GM12872 (cell line): ENCODE data around the gene HCFC1.

Source experiments
- TF ChIP-seq, protein P1 (sequence below): IDR thresholded peaks from 3 replicates; pipeline ENCODE4 v1.5.1; 2011; ENCODE audit warnings: low read depth, mild to moderate bottlenecking, low read length, moderate library complexity; ENCODE audit not compliant: insufficient read depth

HCFC1 gene

DNA sequence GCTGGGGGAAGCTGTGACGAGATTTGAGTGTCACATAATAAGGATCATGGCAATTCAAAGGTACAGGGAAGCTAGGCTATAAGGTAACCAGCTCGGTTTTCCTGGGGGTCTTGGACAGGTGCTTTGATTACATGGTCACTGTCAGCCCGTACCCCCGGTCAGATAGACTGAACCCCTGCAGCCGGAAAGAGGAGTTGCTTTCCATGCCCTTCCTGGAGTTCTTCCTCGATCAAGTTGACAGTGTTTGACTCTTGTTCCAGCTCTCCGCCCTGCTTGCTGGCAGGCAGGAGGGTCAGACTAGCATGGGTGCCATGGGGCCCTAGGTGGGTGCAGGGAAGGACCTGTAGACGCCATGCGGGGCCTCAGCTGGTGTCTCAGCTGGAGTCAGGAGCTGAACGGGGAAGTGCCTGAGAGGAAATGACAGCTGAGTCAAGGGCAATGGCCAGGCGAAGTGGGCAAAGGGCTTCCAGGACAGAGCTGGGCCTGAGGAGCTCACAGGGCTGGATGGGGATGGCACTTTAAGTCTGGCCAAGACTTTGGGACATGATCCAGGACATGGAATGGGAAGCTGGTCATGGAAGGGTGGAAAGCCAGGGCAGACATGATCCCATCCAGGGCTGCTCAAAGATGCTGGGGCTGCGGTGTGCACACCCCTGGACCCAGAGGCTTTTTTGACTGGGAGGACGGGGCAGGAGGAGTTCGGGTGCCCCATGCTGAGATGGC lies 2.5 kb upstream of the HCFC1 start:
- TF ChIP-seq, protein P1, sequence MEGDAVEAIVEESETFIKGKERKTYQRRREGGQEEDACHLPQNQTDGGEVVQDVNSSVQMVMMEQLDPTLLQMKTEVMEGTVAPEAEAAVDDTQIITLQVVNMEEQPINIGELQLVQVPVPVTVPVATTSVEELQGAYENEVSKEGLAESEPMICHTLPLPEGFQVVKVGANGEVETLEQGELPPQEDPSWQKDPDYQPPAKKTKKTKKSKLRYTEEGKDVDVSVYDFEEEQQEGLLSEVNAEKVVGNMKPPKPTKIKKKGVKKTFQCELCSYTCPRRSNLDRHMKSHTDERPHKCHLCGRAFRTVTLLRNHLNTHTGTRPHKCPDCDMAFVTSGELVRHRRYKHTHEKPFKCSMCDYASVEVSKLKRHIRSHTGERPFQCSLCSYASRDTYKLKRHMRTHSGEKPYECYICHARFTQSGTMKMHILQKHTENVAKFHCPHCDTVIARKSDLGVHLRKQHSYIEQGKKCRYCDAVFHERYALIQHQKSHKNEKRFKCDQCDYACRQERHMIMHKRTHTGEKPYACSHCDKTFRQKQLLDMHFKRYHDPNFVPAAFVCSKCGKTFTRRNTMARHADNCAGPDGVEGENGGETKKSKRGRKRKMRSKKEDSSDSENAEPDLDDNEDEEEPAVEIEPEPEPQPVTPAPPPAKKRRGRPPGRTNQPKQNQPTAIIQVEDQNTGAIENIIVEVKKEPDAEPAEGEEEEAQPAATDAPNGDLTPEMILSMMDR = no peak

DNA sequence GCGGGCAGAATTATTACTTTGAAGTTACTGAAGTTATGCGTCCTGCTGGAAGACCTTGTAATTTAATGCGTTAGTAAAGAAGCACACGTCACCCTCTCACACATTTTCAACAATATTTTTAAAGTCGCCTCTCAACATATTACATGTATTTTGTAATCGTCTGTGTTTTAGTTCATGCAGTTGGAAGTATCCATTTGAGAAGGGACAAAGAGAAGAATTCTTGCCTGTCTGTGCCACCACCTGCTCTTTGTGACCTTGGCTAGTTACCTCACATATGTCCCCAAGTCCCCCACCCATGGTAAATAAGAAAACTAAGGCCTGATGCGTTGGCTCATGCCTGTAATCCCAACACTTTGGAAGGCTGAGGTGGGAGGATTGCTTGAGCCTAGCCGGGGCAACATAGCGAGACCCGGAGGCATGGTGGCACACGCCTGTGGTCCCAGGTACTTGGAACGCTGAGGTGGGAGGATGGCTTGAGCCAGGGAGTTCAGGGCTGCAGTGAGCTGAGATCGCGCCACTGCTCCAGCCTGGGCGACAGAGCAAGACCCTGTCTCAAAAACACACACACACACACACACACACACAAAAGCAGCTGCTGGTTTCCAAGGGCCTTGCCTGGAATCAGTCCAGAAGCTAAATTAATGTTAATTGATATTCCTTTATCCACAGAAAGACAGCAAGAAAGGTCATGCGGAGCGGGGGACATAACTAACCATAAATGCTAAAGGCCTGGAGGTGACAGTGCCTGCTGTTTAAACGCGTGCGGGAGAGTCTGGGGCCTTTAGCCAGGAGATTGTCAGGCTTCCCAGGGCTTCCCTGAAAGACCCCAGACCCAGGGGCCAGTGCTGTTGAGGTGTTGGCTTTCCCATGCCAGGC lies 1.7 kb upstream of the HCFC1 start:
- TF ChIP-seq, protein P1 = no peak

GRCh38 chrX:153972368-153973126 lies 929 bp upstream of the HCFC1 start, which contains the start of gene TMEM187:
TMEM187 (plus strand) TSS chrX:153972754; CDS start chrX:153982063, 9,309 bp downstream.
- TF ChIP-seq, protein P1 = no peak

DNA sequence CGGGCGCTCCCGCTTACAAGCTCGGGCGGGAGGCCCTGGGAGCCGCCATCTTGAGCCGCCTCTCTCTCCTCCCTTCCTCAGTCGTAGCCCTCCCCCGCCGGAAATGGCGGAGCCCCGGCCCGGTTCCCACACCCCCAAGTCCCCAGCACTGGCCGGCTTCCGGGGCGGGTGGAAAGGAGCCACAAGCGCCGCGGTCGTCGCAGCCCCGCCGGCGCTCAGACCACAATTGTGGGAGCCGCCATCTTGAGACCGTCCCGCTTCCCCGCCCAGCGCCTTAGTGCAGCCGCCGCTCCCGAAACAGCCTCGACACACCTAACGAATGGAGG lies 531 bp downstream of the HCFC1 start:
- TF ChIP-seq, protein P1 = no peak

DNA sequence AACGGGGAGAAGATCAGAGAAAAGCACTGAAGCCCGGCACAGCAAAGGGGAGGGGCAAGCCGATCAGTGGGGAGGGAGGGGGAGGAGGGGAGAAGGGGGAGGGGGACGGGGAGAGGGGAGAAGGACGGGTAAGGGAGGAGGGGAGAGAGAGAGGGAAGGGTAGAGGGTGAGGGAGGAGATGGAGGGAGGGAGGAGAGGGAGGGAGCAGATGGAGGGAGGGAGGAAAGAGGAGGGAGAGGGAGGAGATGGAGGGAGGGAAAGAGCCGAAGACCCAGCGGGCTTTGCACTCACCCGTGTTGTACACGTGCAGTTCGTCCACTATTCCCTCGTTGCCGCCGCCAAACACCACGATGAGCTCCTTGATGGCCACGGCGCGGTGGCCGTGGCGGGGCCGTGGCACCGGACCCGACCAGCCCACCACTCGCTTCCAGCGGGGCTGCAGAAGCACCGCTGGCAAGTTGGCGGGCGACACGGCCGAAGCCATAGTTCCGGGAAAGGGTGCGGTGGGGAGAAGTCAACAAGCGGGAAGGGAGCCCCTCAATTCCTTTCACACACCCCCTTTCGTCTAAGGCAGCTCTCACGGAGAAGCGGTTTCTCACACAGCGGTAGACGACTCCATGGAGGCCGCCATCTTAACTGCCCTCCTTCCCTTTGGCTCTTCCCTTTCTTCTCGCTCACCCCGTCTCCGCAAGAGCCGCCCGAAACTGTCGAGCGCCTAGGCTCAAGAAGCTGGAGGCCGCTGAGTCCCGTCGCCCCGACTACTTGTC lies 1.1 kb downstream of the HCFC1 start:
- TF ChIP-seq, protein P1 = no peak

DNA sequence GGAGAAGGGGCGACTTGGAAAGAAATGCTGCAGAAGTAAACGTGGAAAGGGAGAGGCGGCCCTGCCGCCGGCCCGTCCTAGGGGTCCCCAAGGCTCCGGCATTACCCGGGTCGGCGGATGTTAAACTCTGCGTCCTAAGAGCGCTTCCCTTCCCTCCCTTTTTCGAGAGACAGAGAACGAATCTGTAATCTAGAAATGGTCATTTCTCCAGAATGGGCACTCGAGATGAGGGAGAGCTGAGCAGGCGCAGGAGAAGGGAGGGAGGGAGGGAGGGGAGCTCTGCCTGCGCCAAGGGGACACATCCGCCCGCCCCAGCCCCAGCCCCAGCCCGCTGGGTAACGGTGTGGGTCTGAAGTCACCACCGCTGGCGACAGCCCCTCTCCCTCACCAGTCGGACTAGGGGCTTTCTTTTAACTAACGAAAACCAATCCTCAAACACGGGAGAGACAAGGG lies 1.7 kb downstream of the HCFC1 start:
- TF ChIP-seq, protein P1 = no peak
